Measurements from ENCODE around the gene KRT9. TPM values are rescaled to one million over a fixed set of nuclear protein-coding genes. Genes with fewer than 3 reads are reported as not detected.

Gene KRT9
- total RNA-seq, 1 experiment from 2014 or later = not detected

DNA sequence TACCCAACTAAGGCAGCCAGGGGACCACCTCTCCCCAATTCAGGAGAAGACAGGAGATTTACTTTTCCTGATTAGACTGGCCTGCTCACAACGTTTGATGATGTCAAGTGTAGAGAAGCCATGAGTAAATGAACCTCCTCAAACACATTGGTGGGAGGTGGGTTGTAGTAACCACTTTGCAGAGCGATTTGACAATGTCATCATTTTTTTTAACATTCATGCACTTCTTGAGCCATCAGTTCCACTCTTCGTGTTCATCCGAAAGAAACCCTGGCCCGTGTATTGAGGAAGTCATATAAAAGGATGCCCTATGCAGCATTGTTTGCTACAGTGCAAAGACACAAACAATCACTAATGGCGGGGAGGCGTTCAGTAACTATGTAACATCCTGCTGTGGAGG is 38.2 kb downstream of the KRT9 start:
- Mint-ChIP-seq H3K4me3 (ENCODE audit: low read depth, unreplicated experiment) (no peak overlapping the region), H3K27me3 (ENCODE audit: unreplicated experiment) (no peaks in the 10 kb centered on the region), H3K36me3 (ENCODE audit: insufficient read depth, unreplicated experiment) (peaks cover 26% of the 10 kb centered on the region), H3K27ac (ENCODE audit: unreplicated experiment) (peak overlapping the region; percentile 58), H3K9me3 (ENCODE audit: low read depth, unreplicated experiment) (no peaks in the 10 kb centered on the region), H3K4me1 (ENCODE audit: low read depth, unreplicated experiment) (peaks cover 88% of the 10 kb centered on the region)
- BruUV-seq (replicated peaks) = no TSS peak
- CTCF ChIA-PET = interaction anchor here (0.6 to 19.2 kb wide), 4 partner anchors 14 to 129 kb away, joined by 3 to 471 read pairs (median 5); no protein-coding TSS in a partner anchor
- intact Hi-C loops (cut with micrococcal nuclease; ENCODE audit: unreplicated experiment) = no loop called here
- no peak for TF ChIP-seq CTCF (IDR thresholded peaks at IDR 0.05; ENCODE audit: unreplicated experiment)
- no peak for DNase-seq

- no TSS peak for BruUV-seq (replicated peaks)
- Mint-ChIP-seq H3K27ac (ENCODE audit: unreplicated experiment) (peak overlapping the region; percentile 58), H3K4me3 (ENCODE audit: low read depth, unreplicated experiment) (no peak overlapping the region), H3K36me3 (ENCODE audit: insufficient read depth, unreplicated experiment) (peaks cover 31% of the 10 kb centered on the region), H3K9me3 (ENCODE audit: low read depth, unreplicated experiment) (no peaks in the 10 kb centered on the region), H3K27me3 (ENCODE audit: unreplicated experiment) (no peaks in the 10 kb centered on the region), H3K4me1 (ENCODE audit: low read depth, unreplicated experiment) (peaks cover 88% of the 10 kb centered on the region)
- CTCF ChIA-PET = interaction anchor here (0.6 to 19.2 kb wide), 6 partner anchors 8 to 130 kb away, joined by 3 to 471 read pairs (median 5); no protein-coding TSS in a partner anchor
- intact Hi-C loops (cut with micrococcal nuclease; ENCODE audit: unreplicated experiment) = no loop called here
- no peak for TF ChIP-seq CTCF (IDR thresholded peaks at IDR 0.05; ENCODE audit: unreplicated experiment)
- no peak for DNase-seq
Measured at GRCh38 chr17:41532947-41533570, 38.8 kb downstream of the KRT9 start.

DNA sequence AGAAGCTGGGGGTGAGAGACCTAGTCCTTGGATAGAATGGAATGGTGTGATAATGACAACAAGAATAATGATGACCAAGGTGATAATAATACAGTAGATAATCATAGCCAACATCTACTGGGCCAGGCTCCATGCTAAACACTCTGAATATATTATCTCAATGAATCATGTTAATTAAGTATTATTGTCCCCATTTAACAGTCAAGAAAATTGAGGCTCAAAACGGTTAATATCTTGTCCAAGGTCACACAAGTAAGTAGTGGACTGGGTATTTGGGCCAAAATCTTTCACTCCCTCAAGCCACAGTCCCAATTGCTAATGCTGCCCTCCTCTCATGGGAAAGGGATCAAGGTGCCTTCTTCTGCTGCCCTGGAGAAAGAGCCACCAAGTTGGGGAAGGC is 39.9 kb downstream of the KRT9 start:
- CTCF ChIA-PET = interaction anchor here (1.4 to 19.2 kb wide), 4 partner anchors 9 to 135 kb away, joined by 4 to 471 read pairs (median 6); no protein-coding TSS in a partner anchor
- intact Hi-C loops (cut with micrococcal nuclease; ENCODE audit: unreplicated experiment) = loop anchor here (2.0 kb wide), 1 partner anchor 17 kb away; no protein-coding TSS in a partner anchor
- H3K4me1 Mint-ChIP-seq (ENCODE audit: low read depth, unreplicated experiment) = peaks cover 79% of the 10 kb centered on the region
- peak overlapping the region; percentile 58 for H3K27ac Mint-ChIP-seq (ENCODE audit: unreplicated experiment)
- no peak for DNase-seq
- H3K9me3 Mint-ChIP-seq (ENCODE audit: low read depth, unreplicated experiment) = no peaks in the 10 kb centered on the region
- no peak for TF ChIP-seq CTCF (IDR thresholded peaks at IDR 0.05; ENCODE audit: unreplicated experiment)
- peaks cover 42% of the 10 kb centered on the region for H3K36me3 Mint-ChIP-seq (ENCODE audit: insufficient read depth, unreplicated experiment)
- H3K27me3 Mint-ChIP-seq (ENCODE audit: unreplicated experiment) = no peaks in the 10 kb centered on the region
- BruUV-seq (replicated peaks) = no TSS peak
- H3K4me3 Mint-ChIP-seq (ENCODE audit: low read depth, unreplicated experiment) = no peak overlapping the region

GRCh38 chr17:41530062-41531048 is 41.5 kb downstream of the KRT9 start:
- Mint-ChIP-seq H3K9me3 (ENCODE audit: low read depth, unreplicated experiment) (no peaks in the 10 kb centered on the region), H3K36me3 (ENCODE audit: insufficient read depth, unreplicated experiment) (peaks cover 58% of the 10 kb centered on the region), H3K27me3 (ENCODE audit: unreplicated experiment) (no peaks in the 10 kb centered on the region), H3K4me1 (ENCODE audit: low read depth, unreplicated experiment) (peaks cover 62% of the 10 kb centered on the region), H3K4me3 (ENCODE audit: low read depth, unreplicated experiment) (peak overlapping the region; percentile 95), H3K27ac (ENCODE audit: unreplicated experiment) (peak overlapping the region; percentile 99)
- no peak for TF ChIP-seq CTCF (IDR thresholded peaks at IDR 0.05; ENCODE audit: unreplicated experiment)
- peak; percentile 93 for DNase-seq
- CTCF ChIA-PET = interaction anchor here (0.6 to 19.2 kb wide), 15 partner anchors 8 to 398 kb away, joined by 3 to 471 read pairs (median 4); partner anchors contain the start of gene KRT15
- intact Hi-C loops (cut with micrococcal nuclease; ENCODE audit: unreplicated experiment) = loop anchor here (2.0 kb wide), 1 partner anchor 18 kb away; no protein-coding TSS in a partner anchor
- BruUV-seq (replicated peaks) = TSS peak; percentile 27
